OCI-LY7 (cell line): Measurements from ENCODE around the gene ACOXL.

ENCODE experiments used
- CTCF ChIP-seq: fragments of 200-600 bp; sonication (generic); conservative IDR thresholded peaks from 2 replicates; pipeline ENCODE4 v1.5.1; 2014; ENCODE audit warnings: mild to moderate bottlenecking, antibody characterized with exemption, low read length, moderate library complexity, mixed read lengths
- EZH2phosphoT487 ChIP-seq: fragments of 200-600 bp; sonication (generic); IDR thresholded peaks from 2 replicates; pipeline ENCODE4 v1.6.1; 2018; ENCODE audit warnings: low read depth, borderline replicate concordance, mild to moderate bottlenecking, mixed run types, antibody characterized with exemption, low read length, moderate library complexity, mixed read lengths

- TF ChIP-seq CTCF (no peak), EZH2phosphoT487 (no peak)
These were observed 121.6 kb downstream of the ACOXL start for GRCh38 chr2:110853948-110854347.
